Keratinocyte (primary cell): ENCODE measurements around the gene FAM124A. TPM values are rescaled to one million over a fixed set of nuclear protein-coding genes. Genes with fewer than 3 reads are reported as not detected.

Source experiments
- DNase-seq: peaks from one replicate; pipeline ENCODE4 v3.0.0-alpha.2; 2011; ENCODE audit warnings: low read depth, missing footprints, low spot score
- FAIRE-seq: peaks from 2 replicates; lab custom pipeline; 2011; peaks lifted over from hg19 to GRCh38; lab: Jason Lieb, UNC
- H2AFZ ChIP-seq: 2 replicates; pipeline ENCODE4 v1.6.0; 2012; ENCODE audit warnings: low read length, control low read depth, inconsistent platforms; ENCODE audit not compliant: control insufficient read depth
- H3K27ac ChIP-seq: 2 replicates; pipeline ENCODE4 v1.5.1; 2011; ENCODE audit warnings: low read length; ENCODE audit not compliant: control insufficient read depth, insufficient read depth
- H3K27me3 ChIP-seq: 3 replicates; pipeline ENCODE4 v1.6.0; 2011; ENCODE audit warnings: low read length; ENCODE audit not compliant: control insufficient read depth, insufficient read depth; ENCODE audit errors: extremely low read depth
- H3K36me3 ChIP-seq, 2 experiments: 2 replicates in 1 of 2; 3 replicates in 1 of 2; pipeline ENCODE4 v1.5.1; 2011; ENCODE audit warnings: low read length in 2 of 2, mild to moderate bottlenecking in 1 of 2; ENCODE audit not compliant: control insufficient read depth in 2 of 2, insufficient read depth in 2 of 2; ENCODE audit errors: extremely low read depth in 1 of 2
- H3K4me1 ChIP-seq: 3 replicates; pipeline ENCODE4 v1.5.1; 2011; ENCODE audit warnings: low read length; ENCODE audit not compliant: control insufficient read depth, insufficient read depth; ENCODE audit errors: extremely low read depth
- H3K4me2 ChIP-seq: 3 replicates; pipeline ENCODE4 v1.6.0; 2011; ENCODE audit warnings: low read depth, low read length; ENCODE audit not compliant: control insufficient read depth, insufficient read depth; ENCODE audit errors: extremely low read depth
- H3K4me3 ChIP-seq, 3 experiments: fragments of 200-600 bp in 1 of 3; sonication (generic) in 1 of 3; 2 replicates in 2 of 3; 3 replicates in 1 of 3; pipeline ENCODE4 v1.5.1; 2011 to 2016; ENCODE audit warnings: low read length in 3 of 3, mild to moderate bottlenecking in 3 of 3, control low read depth in 2 of 3, inconsistent platforms in 1 of 3, low read depth in 1 of 3, mixed read lengths in 1 of 3, mixed run types in 1 of 3, moderate library complexity in 1 of 3; ENCODE audit not compliant: control insufficient read depth in 2 of 3, insufficient read depth in 2 of 3; ENCODE audit errors: extremely low read depth in 1 of 3
- H3K79me2 ChIP-seq: 2 replicates; pipeline ENCODE4 v1.6.0; 2012; ENCODE audit warnings: low read length; ENCODE audit not compliant: control insufficient read depth, insufficient read depth
- H3K9ac ChIP-seq: 3 replicates; pipeline ENCODE4 v1.6.0; 2011; ENCODE audit warnings: low read length; ENCODE audit not compliant: control insufficient read depth, insufficient read depth; ENCODE audit errors: extremely low read depth
- H3K9me1 ChIP-seq: 3 replicates; pipeline ENCODE4 v1.6.0; 2011; ENCODE audit warnings: low read length; ENCODE audit not compliant: control insufficient read depth, insufficient read depth; ENCODE audit errors: extremely low read depth
- H3K9me3 ChIP-seq: 2 replicates; pipeline ENCODE4 v1.5.1; 2012; ENCODE audit warnings: low read depth, low read length; ENCODE audit not compliant: control insufficient read depth
- H4K20me1 ChIP-seq: 3 replicates; pipeline ENCODE4 v1.6.0; 2011; ENCODE audit warnings: low read length; ENCODE audit not compliant: control insufficient read depth, insufficient read depth; ENCODE audit errors: extremely low read depth
- EZH2 ChIP-seq: IDR thresholded peaks from one replicate; pipeline ENCODE4 v1.6.1; 2012; ENCODE audit warnings: inconsistent platforms, mild to moderate bottlenecking, low read length, moderate library complexity
- dilution Hi-C: fragments of 300-500 bp; cut with MboI; formaldehyde crosslinking; loops from one replicate; pipeline ENCODE4 v1.7.0; 2020; ENCODE audit warnings: low sequenced_read_pairs; ENCODE audit not compliant: extremely low pct_ligation_motif_present
- polyA plus RNA-seq, 5 experiments: library from polyadenylated mRNA; depleted of rRNA in 3 of 5; stranded (reverse) in 3 of 5; stranded (forward) in 1 of 5; unstranded in 1 of 5; fragments of >200 nt; gene quantifications; 1 replicate in 1 of 5; 2 replicates in 3 of 5; 3 replicates in 1 of 5; pipeline versions ENCODE4 v1.2.1 to v1.2.3, GENCODE V29; 2011 to 2012; ENCODE audit warnings: missing spikeins in 2 of 5, low read depth in 1 of 5, low replicate concordance in 1 of 5
- TF ChIP-seq, protein P1 (sequence below), 3 experiments: IDR thresholded peaks in 1 of 3; conservative IDR thresholded peaks in 1 of 3; optimal IDR thresholded peaks in 1 of 3; 2 replicates in 2 of 3; 3 replicates in 1 of 3; pipeline versions ENCODE3 to v1.5.1; 2011; ENCODE audit warnings: low read length in 3 of 3, mild to moderate bottlenecking in 3 of 3, moderate library complexity in 2 of 3, control low read depth in 1 of 3, inconsistent platforms in 1 of 3; ENCODE audit not compliant: insufficient read depth in 2 of 3; ENCODE audit errors: extremely low read depth in 1 of 3

Gene FAM124A
- polyA plus RNA-seq, 1 donor (not counting 4 experiments of a cell fraction or from before 2014, with no cell fraction given) = 0.05 TPM

DNA sequence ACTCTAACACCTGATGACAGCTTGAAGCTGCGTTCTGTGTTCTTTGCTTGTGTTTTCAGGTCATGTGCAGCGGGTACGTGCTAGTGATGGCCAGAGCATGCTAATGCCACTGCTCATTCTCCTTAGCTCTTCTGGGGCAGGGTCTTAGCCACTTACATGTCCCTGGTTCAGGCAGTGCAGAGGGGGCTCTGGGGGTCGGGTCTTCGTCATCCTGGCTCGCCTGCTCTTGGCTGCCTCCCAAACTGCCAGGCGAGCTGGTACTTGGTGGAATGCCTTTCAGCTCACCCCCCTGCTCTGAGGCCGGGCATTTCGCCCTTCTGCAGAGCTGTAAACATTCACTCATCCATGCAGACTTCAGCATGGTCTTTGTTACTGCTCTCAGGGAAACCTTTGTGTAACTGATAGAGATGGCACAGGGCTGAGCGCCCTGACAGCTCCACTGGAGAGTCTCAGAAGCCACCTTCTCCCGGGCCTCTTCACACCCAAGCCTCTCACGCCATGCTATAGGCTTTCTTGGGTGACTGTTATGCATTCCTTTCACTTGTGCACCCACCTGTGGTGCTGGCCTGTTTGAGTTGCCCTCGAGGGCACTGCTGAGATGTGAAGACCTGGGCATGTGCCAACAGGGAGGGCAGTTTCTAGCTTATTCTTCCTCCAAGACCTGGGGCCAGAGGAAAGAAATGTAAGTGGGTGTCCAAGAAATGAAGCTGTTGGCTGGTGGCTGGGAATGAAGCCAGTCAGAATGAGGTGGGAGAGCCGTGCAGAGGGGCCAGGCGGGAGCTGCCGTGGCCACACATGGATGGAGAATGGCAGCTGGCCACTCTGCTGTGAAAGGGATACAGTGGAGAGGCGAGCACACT, 24.4 kb downstream of the FAM124A start:
- TF ChIP-seq EZH2 = no peak
- TF ChIP-seq, protein P1, sequence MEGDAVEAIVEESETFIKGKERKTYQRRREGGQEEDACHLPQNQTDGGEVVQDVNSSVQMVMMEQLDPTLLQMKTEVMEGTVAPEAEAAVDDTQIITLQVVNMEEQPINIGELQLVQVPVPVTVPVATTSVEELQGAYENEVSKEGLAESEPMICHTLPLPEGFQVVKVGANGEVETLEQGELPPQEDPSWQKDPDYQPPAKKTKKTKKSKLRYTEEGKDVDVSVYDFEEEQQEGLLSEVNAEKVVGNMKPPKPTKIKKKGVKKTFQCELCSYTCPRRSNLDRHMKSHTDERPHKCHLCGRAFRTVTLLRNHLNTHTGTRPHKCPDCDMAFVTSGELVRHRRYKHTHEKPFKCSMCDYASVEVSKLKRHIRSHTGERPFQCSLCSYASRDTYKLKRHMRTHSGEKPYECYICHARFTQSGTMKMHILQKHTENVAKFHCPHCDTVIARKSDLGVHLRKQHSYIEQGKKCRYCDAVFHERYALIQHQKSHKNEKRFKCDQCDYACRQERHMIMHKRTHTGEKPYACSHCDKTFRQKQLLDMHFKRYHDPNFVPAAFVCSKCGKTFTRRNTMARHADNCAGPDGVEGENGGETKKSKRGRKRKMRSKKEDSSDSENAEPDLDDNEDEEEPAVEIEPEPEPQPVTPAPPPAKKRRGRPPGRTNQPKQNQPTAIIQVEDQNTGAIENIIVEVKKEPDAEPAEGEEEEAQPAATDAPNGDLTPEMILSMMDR (optimal IDR thresholded peaks at IDR 0.05 in 1 of 3, IDR thresholded peaks at IDR 0.05 in 1 of 3, conservative IDR thresholded peaks at IDR 0.05 in 1 of 3; ENCODE audit: extremely low read depth in 1 of 3, insufficient read depth in 2 of 3, low read length in 3 of 3) = no peak
- Histone ChIP-seq H3K4me3 (no peak overlapping the region), H3K27me3 (peaks cover 23% of the 10 kb centered on the region), H3K4me1 (no peaks in the 10 kb centered on the region), H3K36me3 (no peaks in the 10 kb centered on the region), H2AFZ (no peak overlapping the region), H3K79me2 (no peaks in the 10 kb centered on the region), H3K9ac (no peak overlapping the region), H3K9me3 (no peaks in the 10 kb centered on the region), H3K27ac (no peak overlapping the region), H4K20me1 (no peaks in the 10 kb centered on the region), H3K9me1 (no peaks in the 10 kb centered on the region), H3K4me2 (no peak overlapping the region)
- dilution Hi-C loops = no loop called here
- FAIRE-seq (no peak), DNase-seq (no peak)

DNA sequence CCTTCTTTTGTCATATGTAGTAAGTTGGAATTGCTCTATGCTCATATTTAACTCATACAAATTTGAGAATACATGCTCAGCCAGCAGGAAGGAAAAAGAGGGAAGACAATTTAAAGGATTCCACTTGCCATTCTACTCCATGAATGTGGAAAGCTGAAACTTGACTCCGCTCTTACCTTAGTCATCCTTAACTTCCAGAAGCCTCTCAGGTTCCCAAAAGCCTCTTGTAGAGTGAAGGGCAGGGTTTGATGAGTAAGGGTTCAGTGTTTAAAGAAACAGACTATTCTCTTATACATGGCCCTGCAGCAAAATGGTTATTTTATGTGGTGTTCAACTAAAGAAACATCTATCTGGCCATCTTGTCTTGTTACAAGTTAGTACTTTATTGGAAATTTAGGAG, 27.1 kb downstream of the FAM124A start:
- no peak for FAIRE-seq
- Histone ChIP-seq H3K9ac (no peak overlapping the region), H4K20me1 (no peaks in the 10 kb centered on the region), H3K4me3 (no peak overlapping the region), H3K9me1 (no peaks in the 10 kb centered on the region), H3K4me2 (no peak overlapping the region), H3K27ac (no peak overlapping the region), H3K36me3 (no peaks in the 10 kb centered on the region), H3K9me3 (no peaks in the 10 kb centered on the region), H2AFZ (no peak overlapping the region), H3K4me1 (no peaks in the 10 kb centered on the region), H3K27me3 (peaks cover 17% of the 10 kb centered on the region), H3K79me2 (no peaks in the 10 kb centered on the region)
- dilution Hi-C loops = no loop called here
- no peak for DNase-seq
- TF ChIP-seq EZH2 = no peak
- TF ChIP-seq, protein P1 (optimal IDR thresholded peaks at IDR 0.05 in 1 of 3, IDR thresholded peaks at IDR 0.05 in 1 of 3, conservative IDR thresholded peaks at IDR 0.05 in 1 of 3; ENCODE audit: extremely low read depth in 1 of 3, insufficient read depth in 2 of 3, low read length in 3 of 3) = no peak
